H9 (cell line): ENCODE results near the gene LMBR1. TPM values are rescaled to one million over a fixed set of nuclear protein-coding genes. Genes with fewer than 3 reads are reported as not detected.

Experiments used
- DNase-seq: peaks from one replicate; pipeline ENCODE4 v3.0.0-alpha.2; 2017
- H2AFZ ChIP-seq: one replicate; pipeline ENCODE4 v1.6.1; 2013; ENCODE audit warnings: mild to moderate bottlenecking, low read length, control low read depth, moderate library complexity
- H2AK5ac ChIP-seq: 2 replicates; pipeline ENCODE4 v1.6.1; 2013; ENCODE audit warnings: low read length, control low read depth, mixed read lengths; ENCODE audit not compliant: insufficient read length
- H2BK120ac ChIP-seq: one replicate; pipeline ENCODE4 v1.6.1; 2013; ENCODE audit warnings: low read depth, mild to moderate bottlenecking, low read length, control low read depth, inconsistent platforms; ENCODE audit not compliant: poor library complexity, severe bottlenecking
- H2BK12ac ChIP-seq: 2 replicates; pipeline ENCODE4 v1.6.1; 2013; ENCODE audit warnings: low read length, control low read depth, mixed read lengths, low read depth; ENCODE audit not compliant: insufficient read length
- H2BK15ac ChIP-seq: 2 replicates; pipeline ENCODE4 v1.6.1; 2013; ENCODE audit warnings: low read depth, low read length, control low read depth
- H2BK20ac ChIP-seq: one replicate; pipeline ENCODE4 v1.6.1; 2013; ENCODE audit warnings: low read depth, mild to moderate bottlenecking, low read length, control low read depth, inconsistent platforms; ENCODE audit not compliant: poor library complexity, severe bottlenecking
- H2BK5ac ChIP-seq: 2 replicates; pipeline ENCODE4 v1.6.1; 2013; ENCODE audit warnings: low read length, control low read depth, mixed read lengths; ENCODE audit not compliant: insufficient read length
- H3K14ac ChIP-seq: 2 replicates; pipeline ENCODE4 v1.6.1; 2013; ENCODE audit warnings: low read length, control low read depth; ENCODE audit not compliant: insufficient read depth
- H3K18ac ChIP-seq: 2 replicates; pipeline ENCODE4 v1.6.1; 2013; ENCODE audit warnings: low read depth, mild to moderate bottlenecking, mixed read lengths, low read length, control low read depth; ENCODE audit not compliant: insufficient read length
- H3K23ac ChIP-seq: 2 replicates; pipeline ENCODE4 v1.6.1; 2013; ENCODE audit warnings: low read length, control low read depth, mixed read lengths, low read depth; ENCODE audit not compliant: insufficient read length
- H3K23me2 ChIP-seq: 2 replicates; pipeline ENCODE4 v1.6.1; 2013; ENCODE audit warnings: low read depth, mild to moderate bottlenecking, mixed read lengths, low read length, control low read depth; ENCODE audit not compliant: insufficient read length, poor library complexity, severe bottlenecking
- H3K27ac ChIP-seq: 2 replicates; pipeline ENCODE4 v1.5.1; 2013; ENCODE audit warnings: low read length, control low read depth, mixed read lengths, low read depth; ENCODE audit not compliant: insufficient read length
- H3K27me3 ChIP-seq: 2 replicates; pipeline ENCODE4 v1.6.1; 2013; ENCODE audit warnings: low read length, control low read depth, inconsistent platforms; ENCODE audit not compliant: insufficient read depth
- H3K4ac ChIP-seq: 2 replicates; pipeline ENCODE4 v1.6.1; 2013; ENCODE audit warnings: low read depth, mild to moderate bottlenecking, control low read depth, inconsistent platforms, low read length, moderate library complexity
- H3K4me1 ChIP-seq: 2 replicates; pipeline ENCODE4 v1.6.1; 2013; ENCODE audit warnings: low read length, control low read depth, inconsistent platforms; ENCODE audit not compliant: insufficient read depth
- H3K4me2 ChIP-seq: 2 replicates; pipeline ENCODE4 v1.6.1; 2013; ENCODE audit warnings: low read length, control low read depth, mixed read lengths; ENCODE audit not compliant: insufficient read length, insufficient read depth
- H3K56ac ChIP-seq: 2 replicates; pipeline ENCODE4 v1.6.1; 2013; ENCODE audit warnings: low read depth, mild to moderate bottlenecking, mixed read lengths, low read length, control low read depth; ENCODE audit not compliant: insufficient read length
- H3K79me1 ChIP-seq: 2 replicates; pipeline ENCODE4 v1.6.1; 2013; ENCODE audit warnings: low read depth, mild to moderate bottlenecking, moderate library complexity, low read length, control low read depth, inconsistent platforms; ENCODE audit not compliant: insufficient read depth, poor library complexity, severe bottlenecking
- H3K79me2 ChIP-seq: 2 replicates; pipeline ENCODE4 v1.6.1; 2013; ENCODE audit warnings: low read length, control low read depth, inconsistent platforms; ENCODE audit not compliant: insufficient read depth
- H3K9ac ChIP-seq: 2 replicates; pipeline ENCODE4 v1.6.1; 2013; ENCODE audit warnings: low read length, control low read depth, mixed read lengths; ENCODE audit not compliant: insufficient read length; ENCODE audit errors: extremely low read depth
- H3K9me3 ChIP-seq: one replicate; pipeline ENCODE4 v1.6.1; 2013; ENCODE audit warnings: low read depth, low read length, inconsistent platforms; ENCODE audit not compliant: control insufficient read depth
- H3T11ph ChIP-seq: one replicate; pipeline ENCODE4 v1.6.1; 2013; ENCODE audit warnings: mild to moderate bottlenecking, low read length, control low read depth, inconsistent platforms
- H4K20me1 ChIP-seq: one replicate; pipeline ENCODE4 v1.6.1; 2013; ENCODE audit not compliant: control insufficient read depth, insufficient read length, insufficient read depth
- H4K5ac ChIP-seq: 2 replicates; pipeline ENCODE4 v1.6.1; 2013; ENCODE audit warnings: low read depth, mild to moderate bottlenecking, mixed read lengths, low read length, control low read depth; ENCODE audit not compliant: insufficient read length
- H4K8ac ChIP-seq: replicated peaks from 2 replicates; pipeline ENCODE4 v1.6.1; 2013; ENCODE audit warnings: low read length, control low read depth, mixed read lengths, low read depth; ENCODE audit not compliant: insufficient read length
- H4K91ac ChIP-seq: 2 replicates; pipeline ENCODE4 v1.6.1; 2013; ENCODE audit warnings: low read depth, mild to moderate bottlenecking, moderate library complexity, mixed read lengths, low read length, control low read depth; ENCODE audit not compliant: insufficient read length
- H3K27ac Mint-ChIP-seq, 3 experiments: 2 replicates in 2 of 3; 3 replicates in 1 of 3; pipeline ENCODE4 v1.8.0; 2020 to 2021; ENCODE audit warnings: mixed read lengths in 3 of 3, mild to moderate bottlenecking in 1 of 3, moderate library complexity in 1 of 3
- H3K27me3 Mint-ChIP-seq: 2 replicates; pipeline ENCODE4 v1.8.0; 2021; ENCODE audit warnings: low read depth, mild to moderate bottlenecking, moderate library complexity, mixed read lengths
- H3K36me3 Mint-ChIP-seq, 3 experiments: 2 replicates in 2 of 3; 3 replicates in 1 of 3; pipeline ENCODE4 v1.8.0; 2020 to 2021; ENCODE audit warnings: low read depth in 3 of 3, mixed read lengths in 3 of 3; ENCODE audit not compliant: insufficient read depth in 1 of 3
- H3K4me1 Mint-ChIP-seq, 2 experiments: 2 replicates each; pipeline ENCODE4 v1.8.0; 2020; ENCODE audit warnings: mixed read lengths in 2 of 2
- H3K4me3 Mint-ChIP-seq, 2 experiments: 2 replicates in 1 of 2; 3 replicates in 1 of 2; pipeline ENCODE4 v1.8.0; 2020 to 2021; ENCODE audit warnings: mild to moderate bottlenecking in 2 of 2, mixed read lengths in 2 of 2, moderate library complexity in 1 of 2
- H3K9me3 Mint-ChIP-seq, 2 experiments: 2 replicates in 1 of 2; 3 replicates in 1 of 2; pipeline ENCODE4 v1.8.0; 2020; ENCODE audit warnings: mild to moderate bottlenecking in 2 of 2, mixed read lengths in 2 of 2, moderate library complexity in 1 of 2
- CTCF ChIP-seq: fragments of 200-600 bp; sonication (generic); conservative IDR thresholded peaks from 3 replicates; pipeline ENCODE4 v1.8.0; 2021; ENCODE audit warnings: antibody characterized with exemption, mild to moderate bottlenecking
- WGBS: extraction: QIAGEN DNeasy Blood & Tissue Kit; methylation state at CpG from one replicate; pipeline ENCODE4 v1.1.7; 2013; ENCODE audit warnings: missing lambda C conversion rate, low lambda C conversion rate, mixed read lengths; ENCODE audit not compliant: insufficient read length; ENCODE audit errors: extremely low coverage; 5-methylcytosine and 5-hydroxymethylcytosine counted together
- total RNA-seq: library from RNA; stranded (reverse); gene quantifications from 2 replicates; pipeline ENCODE4 v1.2.1, GENCODE V29; 2021

The LMBR1 gene
- total RNA-seq, 1 experiment from 2014 or later = 62.3 TPM

- Histone ChIP-seq H3K23me2 (no peaks in the 10 kb centered on the region), H3K14ac (no peak overlapping the region), H3K79me1 (peaks cover 3% of the 10 kb centered on the region), H3K9ac (no peak overlapping the region), H4K20me1 (no peaks in the 10 kb centered on the region), H4K5ac (no peak overlapping the region), H3K4ac (no peak overlapping the region), H3K4me1 (peaks cover 4% of the 10 kb centered on the region; the same call in 1 of the 2 replicates), H2BK15ac (no peak overlapping the region), H3K27ac (no peak overlapping the region), H3K27me3 (no peaks in the 10 kb centered on the region), H3T11ph (no peak overlapping the region), H2AFZ (no peak overlapping the region), H4K91ac (no peak overlapping the region), H2AK5ac (no peak overlapping the region), H3K56ac (no peak overlapping the region), H3K4me2 (no peak overlapping the region), H2BK12ac (no peak overlapping the region), H2BK120ac (no peak overlapping the region), H2BK5ac (no peak overlapping the region), H3K79me2 (no peaks in the 10 kb centered on the region), H2BK20ac (no peak overlapping the region), H3K9me3 (no peaks in the 10 kb centered on the region), H3K23ac (no peak overlapping the region), H3K18ac (no peak overlapping the region), H4K8ac (no peak overlapping the region)
- Mint-ChIP-seq H3K36me3 (peaks cover 4 to 10% (median 6%) of the 10 kb centered on the region in 3 experiments; a peak in 4 of 7 replicates), H3K4me3 (no peak overlapping the region), H3K4me1 (peaks cover 11 to 12% of the 10 kb centered on the region in 2 experiments), H3K27ac (no peak overlapping the region), H3K9me3 (no peaks in the 10 kb centered on the region), H3K27me3 (no peaks in the 10 kb centered on the region)
- no peak for TF ChIP-seq CTCF
- DNase-seq = no peak
- 100% methylated on average over 1 of the region's 4 CpGs for WGBS
Observed at GRCh38 chr7:156754201-156754600, 138.8 kb downstream of the LMBR1 start.
